Measurements from ENCODE around the gene NHEJ1. TPM values are rescaled to one million over a fixed set of nuclear protein-coding genes. Genes with fewer than 3 reads are reported as not detected.

NHEJ1 gene
- total and polyA plus RNA-seq, 2 of the 13 experiments (the other 11 are each of a cell fraction or from before 2014, with no cell fraction given), result 30.0 to 30.7 TPM

- TF ChIP-seq ZNF770 (CRISPR knock-in tag; IDR thresholded peaks at IDR 0.05) (no peak), FOSL2 (CRISPR knock-in tag; IDR thresholded peaks at IDR 0.05) (peak; percentile 53), ZZZ3 (CRISPR knock-in tag; IDR thresholded peaks at IDR 0.05; ENCODE audit: borderline replicate concordance) (no peak), ZFYVE20 (CRISPR knock-in tag; IDR thresholded peaks at IDR 0.05; ENCODE audit: borderline replicate concordance, low read depth) (no peak), NKX3-1 (CRISPR knock-in tag; IDR thresholded peaks at IDR 0.05) (no peak), HIVEP1 (CRISPR knock-in tag; IDR thresholded peaks at IDR 0.05) (0 out of 2 replicates have a peak, but pooled peaks have one; percentile 58), PLSCR1 (CRISPR knock-in tag; IDR thresholded peaks at IDR 0.05; ENCODE audit: borderline replicate concordance) (no peak), YEATS4 (CRISPR knock-in tag; IDR thresholded peaks at IDR 0.05; ENCODE audit: borderline replicate concordance) (peak; percentile 82), KDM6A (CRISPR knock-in tag; IDR thresholded peaks at IDR 0.05; ENCODE audit: low read depth) (no peak), MNT (IDR thresholded peaks at IDR 0.05) (no peak), FOSL1 (CRISPR knock-in tag; IDR thresholded peaks at IDR 0.05; ENCODE audit: borderline replicate concordance) (no peak), BATF2 (CRISPR knock-in tag; IDR thresholded peaks at IDR 0.05) (no peak), ZNF17 (CRISPR knock-in tag; IDR thresholded peaks at IDR 0.05) (no peak), ZMYM4 (CRISPR knock-in tag; IDR thresholded peaks at IDR 0.05) (peak; percentile 84), RXRB (CRISPR knock-in tag; IDR thresholded peaks at IDR 0.05; ENCODE audit: borderline replicate concordance) (peak; percentile 46; the same call in 1 of the 2 replicates), ZNF878 (CRISPR knock-in tag; IDR thresholded peaks at IDR 0.05) (no peak), SPEN (CRISPR knock-in tag; IDR thresholded peaks at IDR 0.05; ENCODE audit: low read depth) (peak; percentile 89), STAT6 (CRISPR knock-in tag; IDR thresholded peaks at IDR 0.05; ENCODE audit: borderline replicate concordance) (no peak; the same call in 1 of the 2 replicates), ZNF724P (CRISPR knock-in tag; IDR thresholded peaks at IDR 0.05; ENCODE audit: borderline replicate concordance) (peak; percentile 99), ZNF674 (CRISPR knock-in tag; IDR thresholded peaks at IDR 0.05; ENCODE audit: low read depth) (no peak), KMT2A (CRISPR knock-in tag; IDR thresholded peaks at IDR 0.05) (peak; percentile 66), ELF4 (CRISPR knock-in tag; IDR thresholded peaks at IDR 0.05; ENCODE audit: borderline replicate concordance) (no peak)
Measured at GRCh38 chr2:219206328-219207133, 45.9 kb upstream of the NHEJ1 start, which contains the start of gene ZFAND2B (continued).

Measured in HepG2 (cell line).